Memory B cell (primary cell): ENCODE data around the gene KPTN.
A peak's percentile ranks its signal among the peaks of the same experiment; 100 is the strongest.

Experiments
- ATAC-seq: fragments of 150-1000 bp; cut with Tn5 transposase; 2 replicates; pipeline ENCODE4 v1.10.0; 2021; ENCODE audit warnings: low read depth, mild to moderate bottlenecking, moderate library complexity
- DNase-seq, 2 donors: peaks; one replicate each; pipeline ENCODE4 v3.0.0; 2022; ENCODE audit warnings: low spot score in 2 of 2
- H3K27ac Mint-ChIP-seq: one replicate; pipeline ENCODE4 v1.8.0; 2022; ENCODE audit warnings: mild to moderate bottlenecking, moderate library complexity, mixed read lengths
- H3K27me3 Mint-ChIP-seq: one replicate; pipeline ENCODE4 v1.8.0; 2022; ENCODE audit warnings: mixed read lengths
- H3K36me3 Mint-ChIP-seq: one replicate; pipeline ENCODE4 v1.8.0; 2022; ENCODE audit warnings: mild to moderate bottlenecking, mixed read lengths
- H3K4me1 Mint-ChIP-seq: one replicate; pipeline ENCODE4 v1.8.0; 2022; ENCODE audit warnings: mixed read lengths
- H3K4me3 Mint-ChIP-seq: one replicate; pipeline ENCODE4 v1.8.0; 2022; ENCODE audit warnings: mild to moderate bottlenecking, moderate library complexity, mixed read lengths
- H3K9me3 Mint-ChIP-seq: one replicate; pipeline ENCODE4 v1.8.0; 2022; ENCODE audit warnings: mixed read lengths

Gene KPTN

GRCh38 chr19:47450478-47450877 lies 33.5 kb downstream of the KPTN start:
- Mint-ChIP-seq H3K4me3 (no peak overlapping the region), H3K9me3 (peaks cover 10% of the 10 kb centered on the region), H3K27me3 (peaks cover 40% of the 10 kb centered on the region), H3K27ac (no peak overlapping the region), H3K4me1 (peaks cover 10% of the 10 kb centered on the region), H3K36me3 (peaks cover 5% of the 10 kb centered on the region)
- no peak for DNase-seq
- ATAC-seq = no peak

GRCh38 chr19:47448360-47448727 lies 35.7 kb downstream of the KPTN start:
- ATAC-seq = no peak
- Mint-ChIP-seq H3K27ac (no peak overlapping the region), H3K9me3 (peaks cover 5% of the 10 kb centered on the region), H3K4me1 (peaks cover 21% of the 10 kb centered on the region), H3K4me3 (no peak overlapping the region), H3K36me3 (peaks cover 9% of the 10 kb centered on the region), H3K27me3 (peaks cover 47% of the 10 kb centered on the region)
- DNase-seq = no peak

- peaks cover 52% of the 10 kb centered on the region for H3K27me3 Mint-ChIP-seq
- H3K36me3 Mint-ChIP-seq = peaks cover 9% of the 10 kb centered on the region
- ATAC-seq (peak; percentile 34), DNase-seq (peak in 1 of 2 donors; percentile 44)
- H3K9me3 Mint-ChIP-seq = peaks cover 5% of the 10 kb centered on the region
- peaks cover 21% of the 10 kb centered on the region for H3K4me1 Mint-ChIP-seq
- no peak overlapping the region for H3K4me3 Mint-ChIP-seq
- no peak overlapping the region for H3K27ac Mint-ChIP-seq
Measured at GRCh38 chr19:47447470-47448359, 36.3 kb downstream of the KPTN start.

- H3K4me3 Mint-ChIP-seq = no peak overlapping the region
- DNase-seq (no peak), ATAC-seq (no peak)
- peaks cover 9% of the 10 kb centered on the region for H3K36me3 Mint-ChIP-seq
- H3K27me3 Mint-ChIP-seq = peaks cover 56% of the 10 kb centered on the region
- H3K4me1 Mint-ChIP-seq = peaks cover 21% of the 10 kb centered on the region
- no peak overlapping the region for H3K27ac Mint-ChIP-seq
- peaks cover 5% of the 10 kb centered on the region for H3K9me3 Mint-ChIP-seq
Measured at GRCh38 chr19:47446534-47447469, 37.2 kb downstream of the KPTN start.

- peaks cover 21% of the 10 kb centered on the region for H3K4me1 Mint-ChIP-seq
- peaks cover 9% of the 10 kb centered on the region for H3K36me3 Mint-ChIP-seq
- H3K27ac Mint-ChIP-seq = no peak overlapping the region
- ATAC-seq (peak; percentile 86), DNase-seq (peak in 1 of 2 donors; percentile 45)
- H3K4me3 Mint-ChIP-seq = peak overlapping the region; percentile 78
- H3K9me3 Mint-ChIP-seq = peaks cover 5% of the 10 kb centered on the region
- peaks cover 55% of the 10 kb centered on the region for H3K27me3 Mint-ChIP-seq
Measured at GRCh38 chr19:47445937-47446402, 38.0 kb downstream of the KPTN start.

GRCh38 chr19:47445527-47445926 lies 38.5 kb downstream of the KPTN start:
- peaks cover 9% of the 10 kb centered on the region for H3K36me3 Mint-ChIP-seq
- DNase-seq = no peak
- H3K27ac Mint-ChIP-seq = no peak overlapping the region
- no peak for ATAC-seq
- H3K27me3 Mint-ChIP-seq = peaks cover 55% of the 10 kb centered on the region
- H3K4me1 Mint-ChIP-seq = peaks cover 21% of the 10 kb centered on the region
- peak overlapping the region; percentile 78 for H3K4me3 Mint-ChIP-seq
- peaks cover 5% of the 10 kb centered on the region for H3K9me3 Mint-ChIP-seq

- ATAC-seq = no peak
- Mint-ChIP-seq H3K4me1 (peaks cover 21% of the 10 kb centered on the region), H3K27me3 (peaks cover 54% of the 10 kb centered on the region), H3K4me3 (no peak overlapping the region), H3K36me3 (peaks cover 9% of the 10 kb centered on the region), H3K27ac (no peak overlapping the region), H3K9me3 (peaks cover 5% of the 10 kb centered on the region)
- DNase-seq = no peak
Measured at GRCh38 chr19:47444388-47444821, 39.6 kb downstream of the KPTN start.

GRCh38 chr19:47443331-47443730 lies 40.7 kb downstream of the KPTN start:
- no peak overlapping the region for H3K4me3 Mint-ChIP-seq
- no peak for ATAC-seq
- H3K27me3 Mint-ChIP-seq = peaks cover 53% of the 10 kb centered on the region
- peaks cover 21% of the 10 kb centered on the region for H3K4me1 Mint-ChIP-seq
- no peak for DNase-seq
- peaks cover 9% of the 10 kb centered on the region for H3K36me3 Mint-ChIP-seq
- H3K27ac Mint-ChIP-seq = no peak overlapping the region
- H3K9me3 Mint-ChIP-seq = peaks cover 5% of the 10 kb centered on the region

GRCh38 chr19:47438793-47439220 lies 45.2 kb downstream of the KPTN start:
- no peaks in the 10 kb centered on the region for H3K9me3 Mint-ChIP-seq
- peaks cover 1% of the 10 kb centered on the region for H3K36me3 Mint-ChIP-seq
- H3K4me3 Mint-ChIP-seq = no peak overlapping the region
- no peak overlapping the region for H3K27ac Mint-ChIP-seq
- peaks cover 47% of the 10 kb centered on the region for H3K27me3 Mint-ChIP-seq
- DNase-seq (no peak), ATAC-seq (no peak)
- peaks cover 15% of the 10 kb centered on the region for H3K4me1 Mint-ChIP-seq

- H3K27me3 Mint-ChIP-seq = peaks cover 40% of the 10 kb centered on the region
Measured at GRCh38 chr19:47437500-47437899, 46.5 kb downstream of the KPTN start.

GRCh38 chr19:47436712-47437401 lies 47.2 kb downstream of the KPTN start:
- peaks cover 10% of the 10 kb centered on the region for H3K4me1 Mint-ChIP-seq
- DNase-seq (peak; percentile 83 to 86), ATAC-seq (peak; percentile 88)
- peaks cover 1% of the 10 kb centered on the region for H3K36me3 Mint-ChIP-seq
- H3K4me3 Mint-ChIP-seq = peak overlapping the region; percentile 18
- no peaks in the 10 kb centered on the region for H3K9me3 Mint-ChIP-seq
- H3K27ac Mint-ChIP-seq = peak overlapping the region; percentile 39
- H3K27me3 Mint-ChIP-seq = peaks cover 40% of the 10 kb centered on the region

More at GRCh38 chr19:47437500-47437899, 46.5 kb downstream of the KPTN start:
- no peak overlapping the region for H3K4me3 Mint-ChIP-seq
- H3K36me3 Mint-ChIP-seq = peaks cover 1% of the 10 kb centered on the region
- peaks cover 10% of the 10 kb centered on the region for H3K4me1 Mint-ChIP-seq
- no peaks in the 10 kb centered on the region for H3K9me3 Mint-ChIP-seq
- DNase-seq (no peak), ATAC-seq (no peak)
- H3K27ac Mint-ChIP-seq = no peak overlapping the region

GRCh38 chr19:47435883-47436417 lies 48.1 kb downstream of the KPTN start:
- no peaks in the 10 kb centered on the region for H3K9me3 Mint-ChIP-seq
- no peak overlapping the region for H3K4me3 Mint-ChIP-seq
- peaks cover 39% of the 10 kb centered on the region for H3K27me3 Mint-ChIP-seq
- DNase-seq (no peak), ATAC-seq (no peak)
- no peak overlapping the region for H3K27ac Mint-ChIP-seq
- peaks cover 1% of the 10 kb centered on the region for H3K36me3 Mint-ChIP-seq
- peaks cover 10% of the 10 kb centered on the region for H3K4me1 Mint-ChIP-seq

GRCh38 chr19:47435196-47435595 lies 48.8 kb downstream of the KPTN start:
- DNase-seq (no peak), ATAC-seq (peak; percentile 61)
- no peak overlapping the region for H3K4me3 Mint-ChIP-seq
- peaks cover 40% of the 10 kb centered on the region for H3K27me3 Mint-ChIP-seq
- peak overlapping the region; percentile 18 for H3K27ac Mint-ChIP-seq
- peaks cover 10% of the 10 kb centered on the region for H3K4me1 Mint-ChIP-seq
- H3K36me3 Mint-ChIP-seq = peaks cover 1% of the 10 kb centered on the region
- no peaks in the 10 kb centered on the region for H3K9me3 Mint-ChIP-seq
